Glomerular visceral epithelial cell (primary cell): Measurements from ENCODE around the gene FRAT1.

ENCODE experiments used
- DNase-seq: peaks from one replicate; pipeline ENCODE4 v3.0.0-alpha.2; 2016; ENCODE audit errors: extremely low spot score

The FRAT1 gene

DNA sequence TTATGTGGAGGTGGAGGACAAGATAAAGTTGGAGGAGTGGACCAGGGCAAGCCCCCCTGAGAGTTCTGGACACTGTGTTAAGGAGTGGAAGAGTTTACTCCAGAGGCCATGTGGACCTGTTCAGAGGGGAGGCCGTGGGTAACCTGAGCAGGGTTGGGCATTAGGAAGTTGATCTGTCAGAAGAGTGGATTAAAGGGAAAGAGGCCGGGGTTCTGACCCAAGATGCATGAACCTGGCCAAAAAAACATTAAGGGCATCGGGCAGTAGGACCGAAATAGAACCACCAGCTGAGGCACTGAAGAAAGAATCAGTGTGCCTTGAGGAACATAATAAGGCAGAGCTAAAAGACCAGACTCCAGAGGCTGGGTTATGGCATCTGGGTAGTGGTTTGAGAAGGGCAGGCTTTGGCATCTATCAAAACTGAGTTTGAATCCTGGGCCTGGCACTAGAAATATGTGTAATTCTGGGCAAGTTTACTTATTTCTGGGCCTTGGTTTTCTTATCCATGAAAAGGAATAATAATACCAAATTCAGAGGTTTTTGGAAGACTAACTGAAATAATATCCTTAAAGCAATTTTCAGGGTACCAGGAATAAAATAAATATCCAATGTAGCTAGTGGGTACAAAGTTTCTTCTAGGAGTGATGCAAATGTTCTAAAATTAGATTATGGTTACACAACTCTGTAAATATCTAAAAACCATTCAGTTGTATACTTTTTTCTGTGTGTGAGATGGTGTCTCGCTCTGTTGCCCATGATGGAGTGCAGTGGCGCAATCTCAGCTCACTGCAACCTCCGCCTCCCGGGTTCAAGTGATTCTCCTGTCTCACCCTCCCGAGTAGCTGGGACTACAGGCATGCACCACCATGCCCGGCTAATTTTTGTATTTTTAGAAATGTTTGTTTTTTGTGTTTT, 10.9 kb upstream of the FRAT1 start:
- no peak for DNase-seq

DNA sequence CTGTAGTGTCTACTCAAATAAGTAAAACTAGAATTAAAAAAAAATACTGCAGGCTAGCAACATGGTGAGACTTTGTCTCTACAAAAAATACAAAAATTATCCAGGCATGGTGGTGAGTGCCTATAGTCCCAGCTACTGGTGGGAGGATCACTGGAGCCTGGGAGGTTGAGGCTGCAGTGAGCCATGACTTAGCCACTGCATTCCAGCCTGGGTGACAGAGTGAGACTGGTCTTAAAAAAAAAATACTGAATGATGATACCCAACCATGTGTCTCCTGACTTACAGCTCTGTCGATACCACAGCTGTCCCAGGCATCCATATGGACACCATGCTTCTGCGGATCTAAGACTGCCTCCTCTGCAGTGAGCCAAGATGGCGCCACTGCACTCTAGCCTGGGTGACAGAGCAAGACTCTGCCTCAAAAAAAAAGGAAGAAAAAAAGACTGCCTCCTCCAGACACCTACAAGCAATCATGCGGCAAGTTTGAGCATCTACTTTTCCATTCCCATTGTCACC, 7.9 kb upstream of the FRAT1 start:
- DNase-seq: peak; percentile 25

DNA sequence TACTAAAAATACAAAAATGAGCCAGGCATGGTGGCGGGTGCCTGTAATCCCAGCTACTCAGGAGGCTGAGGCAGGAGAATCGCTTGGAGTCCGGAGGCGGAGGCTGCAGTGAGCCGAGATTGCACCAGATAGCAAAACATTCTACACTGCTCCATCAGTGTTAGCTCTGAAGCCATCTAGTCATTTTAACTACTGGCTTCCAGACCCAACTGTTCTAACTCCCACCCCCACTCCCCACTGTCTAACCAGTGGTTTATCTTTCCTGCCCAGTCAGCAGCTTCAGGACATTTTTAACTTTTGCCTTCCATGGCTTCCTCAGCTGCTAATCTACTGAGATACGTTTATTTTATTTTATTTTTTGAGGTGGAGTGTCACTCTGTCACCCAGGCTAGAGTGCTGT, 6.2 kb upstream of the FRAT1 start:
- DNase-seq: no peak

DNA sequence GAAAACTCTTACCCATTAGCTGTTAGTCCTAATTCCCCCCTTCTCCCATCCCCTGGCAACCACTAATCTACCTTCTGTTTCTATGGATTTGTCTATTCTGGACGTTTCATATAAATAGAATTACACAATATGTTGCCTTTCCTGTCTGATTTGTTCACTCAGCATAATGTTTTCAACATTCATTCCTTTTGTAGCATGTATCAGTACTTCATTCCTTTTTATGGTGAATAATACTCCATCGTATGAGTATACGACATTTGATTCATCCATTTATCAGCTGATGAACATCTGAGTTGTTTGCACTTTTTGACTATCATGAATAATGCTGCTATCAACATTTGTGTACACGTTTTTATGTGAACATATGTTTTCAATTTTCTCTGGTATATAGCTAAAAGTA, 4.4 kb upstream of the FRAT1 start:
- DNase-seq: no peak

DNA sequence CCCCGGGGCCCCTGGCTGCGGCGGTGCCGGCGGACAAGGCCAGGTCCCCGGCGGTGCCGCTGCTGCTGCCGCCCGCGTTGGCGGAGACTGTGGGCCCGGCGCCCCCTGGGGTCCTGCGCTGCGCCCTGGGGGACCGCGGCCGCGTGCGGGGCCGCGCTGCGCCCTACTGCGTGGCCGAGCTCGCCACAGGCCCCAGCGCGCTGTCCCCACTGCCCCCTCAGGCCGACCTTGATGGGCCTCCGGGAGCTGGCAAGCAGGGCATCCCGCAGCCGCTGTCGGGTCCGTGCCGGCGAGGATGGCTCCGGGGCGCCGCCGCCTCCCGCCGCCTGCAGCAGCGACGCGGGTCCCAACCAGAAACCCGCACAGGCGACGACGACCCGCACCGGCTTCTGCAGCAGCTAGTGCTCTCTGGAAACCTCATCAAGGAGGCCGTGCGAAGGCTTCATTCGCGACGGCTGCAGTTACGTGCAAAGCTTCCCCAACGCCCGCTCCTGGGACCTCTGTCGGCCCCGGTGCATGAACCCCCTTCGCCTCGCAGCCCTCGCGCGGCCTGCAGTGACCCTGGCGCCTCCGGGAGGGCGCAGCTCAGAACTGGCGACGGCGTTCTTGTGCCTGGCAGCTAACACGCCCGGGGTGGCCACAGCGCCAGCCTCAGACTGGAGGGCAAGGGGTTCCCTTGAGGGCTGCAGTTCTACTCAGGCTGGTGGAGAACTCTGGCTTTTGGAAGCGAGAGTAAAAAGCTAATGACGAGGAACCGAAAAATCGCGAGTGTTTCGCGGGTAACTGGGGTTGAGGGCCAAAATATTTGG, 804 bp downstream of the FRAT1 start:
- DNase-seq: peak; percentile 37

DNA sequence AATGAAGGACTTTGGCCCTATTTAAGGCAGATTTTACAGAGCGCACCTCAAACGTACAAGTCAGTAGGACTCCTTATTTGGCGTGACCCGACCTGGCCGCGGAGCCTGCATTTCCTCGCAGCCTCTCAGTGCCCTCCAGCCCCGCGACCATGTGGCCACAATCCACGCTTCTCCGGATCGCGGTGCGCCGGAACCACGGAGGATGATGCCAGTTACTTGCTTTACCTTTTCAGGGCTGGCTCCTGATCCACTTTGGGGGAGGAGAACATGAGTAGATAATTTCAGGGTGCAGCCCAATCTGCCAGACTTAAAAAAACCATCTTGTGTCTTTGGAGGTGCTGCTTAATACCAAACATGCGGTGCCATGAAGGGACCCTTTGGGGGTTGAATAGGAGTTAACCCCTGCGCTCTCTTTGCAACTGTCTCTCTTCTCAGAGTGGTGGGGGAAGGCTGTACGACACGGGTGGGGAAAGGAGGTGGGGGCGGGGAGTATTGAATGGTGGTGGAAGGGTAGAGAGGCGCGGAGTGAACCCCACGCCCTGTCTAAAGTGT, 1.5 kb downstream of the FRAT1 start:
- DNase-seq: no peak

DNA sequence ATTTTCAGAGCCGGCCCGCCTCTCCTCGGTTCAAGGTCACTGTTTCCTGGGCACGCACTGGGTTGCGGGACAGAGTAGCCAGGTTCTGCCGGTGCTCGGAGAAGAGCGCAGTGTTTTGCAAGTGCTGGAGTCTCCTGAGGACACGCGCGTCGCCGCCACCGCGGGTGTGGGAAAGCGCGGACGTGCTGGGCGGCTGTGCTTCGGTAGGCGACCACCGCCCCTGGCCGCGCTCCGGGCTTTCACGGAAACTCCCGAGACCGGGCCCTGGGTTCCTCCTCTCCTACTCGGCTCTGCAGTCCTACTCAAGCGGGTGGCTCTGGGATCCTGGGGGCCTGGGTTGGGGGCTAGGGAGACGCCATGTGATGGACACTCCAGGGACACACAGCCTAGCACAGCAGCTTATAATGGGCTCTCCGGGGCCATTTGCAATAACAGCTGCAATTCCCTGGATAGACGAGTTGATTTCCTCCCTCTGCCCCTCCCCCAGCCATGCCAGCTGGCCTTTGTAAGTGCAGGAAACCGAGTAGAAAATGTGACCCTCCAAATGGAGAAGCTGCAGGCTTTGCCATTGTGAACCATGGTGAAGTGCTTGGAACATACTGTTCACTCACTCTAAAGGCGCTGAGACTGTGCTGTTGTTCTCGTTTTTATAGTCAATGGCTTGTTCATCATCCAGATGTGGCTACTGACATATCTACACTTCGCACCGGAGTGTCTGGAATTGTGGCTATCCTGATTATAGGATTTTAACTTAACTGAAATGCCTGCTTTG, 2.1 kb downstream of the FRAT1 start:
- no peak for DNase-seq

- no peak for DNase-seq
Observed at GRCh38 chr10:97321804-97322190, 2.7 kb downstream of the FRAT1 start.

GRCh38 chr10:97323501-97323900, 4.4 kb downstream of the FRAT1 start:
- no peak for DNase-seq

DNA sequence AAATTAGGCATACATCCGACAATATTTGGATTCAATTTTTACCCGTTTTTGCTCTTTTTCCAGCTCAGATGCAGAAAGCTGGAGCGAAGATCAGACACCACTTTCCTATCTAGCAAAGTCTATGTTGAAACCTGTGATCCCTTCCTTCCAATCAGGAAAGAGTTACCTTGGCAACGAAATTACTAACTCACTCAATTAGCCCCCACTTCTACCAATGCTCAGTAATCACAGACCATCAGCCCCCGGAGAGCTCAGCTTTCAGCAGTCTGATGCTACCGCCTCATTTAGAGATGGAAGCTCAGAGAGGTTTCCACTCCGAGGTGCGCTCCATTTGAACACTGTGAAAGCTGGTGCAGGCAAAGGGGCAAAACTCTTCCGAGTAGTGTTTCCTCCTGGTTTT, 6.7 kb downstream of the FRAT1 start:
- DNase-seq: no peak

DNA sequence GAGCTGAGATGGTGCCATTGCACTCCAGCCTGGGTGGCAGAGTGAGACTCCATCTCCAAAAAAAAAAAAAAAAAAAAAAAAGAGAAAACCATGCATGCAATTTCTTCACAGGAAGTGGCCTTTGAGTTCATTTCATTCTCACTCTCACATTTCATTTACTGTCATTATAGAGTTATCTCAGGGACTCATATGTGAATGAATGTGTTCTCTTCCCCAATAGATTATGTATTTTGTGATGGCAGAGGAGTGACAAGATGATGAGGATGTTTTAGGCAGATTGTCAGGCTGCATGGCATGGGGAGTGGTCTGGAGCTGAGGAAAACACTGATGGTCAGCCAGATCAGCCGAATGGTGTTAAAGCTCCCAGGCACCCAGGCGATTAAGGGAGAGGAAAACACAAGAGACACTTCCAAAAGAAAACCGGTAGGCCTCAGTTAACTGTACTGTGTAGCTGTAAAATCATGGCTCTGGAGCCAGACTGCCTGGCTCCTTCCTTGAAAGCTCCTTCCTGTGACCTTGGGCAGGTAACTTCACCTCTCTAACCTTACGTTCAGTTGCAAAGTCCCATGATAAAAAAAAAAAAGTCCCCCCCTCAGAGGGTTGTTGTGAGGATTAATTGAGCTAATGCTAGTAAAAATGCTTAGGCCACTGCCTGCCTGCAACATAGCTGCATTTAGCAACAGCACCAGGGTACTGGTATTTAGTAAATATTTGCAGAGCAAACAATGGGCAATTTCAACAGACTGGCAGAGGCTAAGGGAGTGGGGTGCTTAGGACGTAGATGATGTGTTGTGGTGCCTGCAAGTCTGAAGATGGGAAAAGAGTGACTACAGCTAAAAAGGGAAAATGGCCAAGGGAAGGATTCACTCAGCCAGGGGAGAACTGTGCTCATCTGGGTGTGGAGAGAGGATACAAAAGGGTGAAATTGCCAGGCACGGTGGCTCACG, 8.6 kb downstream of the FRAT1 start:
- DNase-seq: no peak

DNA sequence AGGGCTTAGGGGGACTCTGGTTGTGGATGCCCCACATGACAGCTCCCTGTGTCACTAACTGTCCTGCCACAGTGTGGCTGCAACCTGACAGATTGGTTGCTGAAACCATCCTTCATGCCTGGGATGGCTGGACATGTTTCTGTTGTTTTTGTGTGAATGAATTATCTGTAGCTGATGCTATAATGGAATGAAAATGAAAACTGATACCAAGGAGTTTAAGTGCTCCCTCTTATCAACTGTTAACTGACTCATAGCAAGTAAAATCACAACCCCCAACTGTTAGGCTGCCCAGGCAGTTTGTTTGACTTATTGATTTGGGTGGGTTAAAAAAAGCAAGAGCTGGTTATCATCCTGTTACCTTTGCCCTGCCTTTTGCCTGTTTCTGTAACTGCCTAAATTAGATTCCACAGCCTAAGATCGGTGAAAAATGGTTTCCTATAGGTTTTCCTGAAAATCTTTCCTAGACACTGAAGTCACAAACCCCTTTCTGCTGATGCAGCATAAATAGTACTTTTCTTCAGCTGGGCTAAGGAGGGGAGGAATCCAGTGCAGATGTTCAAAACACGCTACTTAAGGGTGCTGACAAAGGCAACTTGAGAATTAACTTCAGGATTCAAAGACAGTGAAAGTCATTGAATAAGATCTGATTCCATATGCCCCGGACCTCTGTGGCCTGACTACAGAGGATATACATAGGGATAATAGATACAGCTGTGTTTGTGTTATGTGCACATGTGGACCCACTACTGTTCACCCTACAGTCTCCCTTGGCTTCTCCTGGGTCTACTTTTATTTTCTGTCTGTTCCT, 9.8 kb downstream of the FRAT1 start:
- DNase-seq: no peak

DNA sequence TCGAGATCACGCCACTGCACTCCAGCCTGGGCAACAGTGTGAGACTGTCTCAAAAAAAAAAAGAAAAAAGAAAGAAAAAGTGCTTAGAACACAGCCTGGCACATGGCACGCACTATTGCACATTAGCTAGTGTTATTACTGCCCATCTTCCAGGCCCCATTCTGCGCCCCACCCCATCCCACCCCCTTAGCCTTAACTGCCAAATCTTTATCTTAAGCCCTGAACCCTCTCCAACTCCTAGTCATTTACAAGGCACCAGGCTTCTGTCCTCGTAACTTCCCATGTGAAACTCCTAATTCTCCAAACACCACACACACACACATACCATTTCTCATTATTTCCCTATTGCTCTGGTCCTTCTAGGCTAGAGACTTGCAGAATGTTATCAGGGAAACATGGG, 10.7 kb downstream of the FRAT1 start:
- no peak for DNase-seq

- DNase-seq: no peak
Observed at GRCh38 chr10:97331153-97331703, 12.2 kb downstream of the FRAT1 start.

- DNase-seq: peak; percentile 74
Observed at GRCh38 chr10:97332591-97333350, 13.7 kb downstream of the FRAT1 start.

GRCh38 chr10:97333351-97333600, 14.2 kb downstream of the FRAT1 start:
- peak; percentile 41 for DNase-seq

DNA sequence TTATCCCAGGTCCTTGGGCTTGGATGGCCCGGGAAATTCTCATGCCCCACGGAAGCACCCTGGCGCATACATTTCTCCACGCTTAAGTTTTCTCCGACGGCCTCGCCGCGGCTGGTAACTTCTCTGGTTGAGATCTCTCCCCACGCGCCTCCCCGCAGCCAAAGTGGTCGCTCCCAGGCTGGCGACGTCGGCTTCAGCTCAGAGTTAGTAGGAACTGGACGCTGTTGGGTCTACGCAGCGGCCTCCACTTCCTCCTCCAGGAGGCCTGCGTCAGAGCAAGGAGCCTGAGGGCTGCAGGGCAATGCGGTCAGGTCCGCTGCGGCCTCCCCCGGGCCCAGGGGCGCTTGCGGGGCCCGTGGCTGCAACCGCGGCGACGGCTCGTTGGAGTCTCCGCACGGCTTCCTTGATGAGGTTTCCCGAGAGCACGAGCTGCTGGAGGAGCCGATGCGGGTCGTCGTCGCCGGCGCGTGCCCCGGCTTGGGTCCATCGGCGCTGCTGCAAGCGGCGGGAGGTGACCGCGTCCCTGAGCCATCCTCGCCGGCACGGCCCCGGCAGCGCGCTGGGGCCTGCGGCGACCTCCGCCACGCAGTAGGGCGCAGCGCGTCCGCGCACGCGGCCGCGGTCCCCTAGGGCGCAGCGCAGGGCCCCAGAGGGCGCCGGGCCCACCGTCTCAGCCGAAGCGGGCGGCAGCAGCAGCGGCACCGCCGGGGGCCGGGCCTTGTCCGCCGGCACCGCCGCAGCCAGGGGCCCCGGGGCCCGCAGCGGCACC, 14.7 kb downstream of the FRAT1 start:
- DNase-seq: peak; percentile 44
